Mucosa of stomach (tissue), 1 donor: ENCODE results near the gene MRPL48.

Experiments
- H3K27me3 ChIP-seq: one replicate; pipeline ENCODE4 v1.7.0; 2013; ENCODE audit warnings: mild to moderate bottlenecking, low read length; ENCODE audit not compliant: control insufficient read depth, insufficient read depth
- H3K36me3 ChIP-seq: one replicate; pipeline ENCODE4 v1.7.0; 2013; ENCODE audit warnings: low read length; ENCODE audit not compliant: control insufficient read depth, insufficient read depth
- H3K4me1 ChIP-seq: one replicate; pipeline ENCODE4 v1.7.0; 2013; ENCODE audit warnings: mild to moderate bottlenecking, low read length; ENCODE audit not compliant: control insufficient read depth, insufficient read depth
- H3K4me3 ChIP-seq: one replicate; pipeline ENCODE4 v1.7.0; 2013; ENCODE audit warnings: low read length
- H3K9ac ChIP-seq: one replicate; pipeline ENCODE4 v1.7.0; 2013; ENCODE audit warnings: mild to moderate bottlenecking, low read length, moderate library complexity
- H3K9me3 ChIP-seq: one replicate; pipeline ENCODE4 v1.7.0; 2013; ENCODE audit warnings: mild to moderate bottlenecking, low read length, moderate library complexity; ENCODE audit not compliant: control insufficient read depth
- donor health status: Pancreatic carcinoma.

MRPL48 gene

DNA sequence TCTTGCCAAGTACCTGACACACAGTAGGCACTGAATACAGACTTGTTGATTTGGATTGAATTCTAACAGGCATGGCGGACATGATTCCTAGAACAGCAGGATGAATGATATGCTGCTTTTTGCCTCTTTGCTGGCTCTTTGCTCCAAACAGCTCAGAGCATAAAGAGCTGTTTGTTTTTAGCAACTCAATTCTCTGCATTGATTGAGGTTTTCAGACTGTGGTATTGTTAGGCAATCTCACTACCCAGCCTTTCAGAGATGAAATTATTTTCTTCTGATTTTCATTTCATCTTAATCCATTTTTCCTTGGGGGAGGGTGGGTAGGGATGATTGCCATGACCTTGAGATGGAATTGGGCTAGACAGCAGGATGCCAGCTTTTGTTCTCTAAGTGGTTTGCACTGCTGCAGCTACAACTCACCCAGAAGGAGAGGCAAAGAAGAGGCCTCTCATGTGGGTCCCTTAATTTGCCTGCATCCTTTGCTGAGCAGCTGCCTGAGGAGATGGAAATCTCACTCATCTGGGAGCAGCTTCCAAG is 68.4 kb downstream of the MRPL48 start:
- no peak overlapping the region for H3K4me3 ChIP-seq
- no peaks in the 10 kb centered on the region for H3K9me3 ChIP-seq
- no peak overlapping the region for H3K9ac ChIP-seq
- no peaks in the 10 kb centered on the region for H3K27me3 ChIP-seq
- H3K4me1 ChIP-seq, result no peaks in the 10 kb centered on the region
- no peaks in the 10 kb centered on the region for H3K36me3 ChIP-seq

GRCh38 chr11:73859671-73860070 is 72.0 kb downstream of the MRPL48 start:
- no peak overlapping the region for H3K4me3 ChIP-seq
- H3K36me3 ChIP-seq, result no peaks in the 10 kb centered on the region
- no peaks in the 10 kb centered on the region for H3K4me1 ChIP-seq
- H3K9ac ChIP-seq, result no peak overlapping the region
- H3K9me3 ChIP-seq, result no peaks in the 10 kb centered on the region
- no peaks in the 10 kb centered on the region for H3K27me3 ChIP-seq

GRCh38 chr11:73860202-73860601 is 72.5 kb downstream of the MRPL48 start:
- H3K36me3 ChIP-seq, result no peaks in the 10 kb centered on the region

DNA sequence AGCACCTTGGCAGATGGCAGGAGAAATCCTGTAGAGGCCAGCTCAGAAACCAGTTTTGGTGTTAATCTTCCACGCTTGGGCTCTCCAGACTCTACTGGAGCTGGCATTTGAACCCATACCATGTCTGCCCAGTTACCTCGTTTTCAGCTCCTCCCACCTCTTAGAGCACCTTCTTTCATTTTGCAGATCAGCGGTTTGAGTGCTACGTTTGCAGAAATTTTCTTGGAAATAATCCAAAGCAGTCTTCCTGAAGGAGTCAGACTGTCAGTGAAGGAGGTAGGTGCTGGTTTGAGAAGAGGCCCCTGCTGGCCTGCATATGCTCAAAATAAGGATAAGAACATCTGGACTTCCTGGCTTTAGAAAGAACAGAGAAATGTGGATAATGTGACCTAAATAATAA is 75.3 kb downstream of the MRPL48 start:
- Histone ChIP-seq H3K4me3 (no peak overlapping the region), H3K36me3 (no peaks in the 10 kb centered on the region), H3K9ac (no peak overlapping the region), H3K4me1 (no peaks in the 10 kb centered on the region), H3K9me3 (no peaks in the 10 kb centered on the region), H3K27me3 (no peaks in the 10 kb centered on the region)

More at GRCh38 chr11:73860202-73860601, 72.5 kb downstream of the MRPL48 start:
- Histone ChIP-seq H3K4me1 (no peaks in the 10 kb centered on the region), H3K9me3 (no peaks in the 10 kb centered on the region), H3K4me3 (no peak overlapping the region), H3K27me3 (no peaks in the 10 kb centered on the region), H3K9ac (no peak overlapping the region)

- Histone ChIP-seq H3K4me3 (no peak overlapping the region), H3K36me3 (no peaks in the 10 kb centered on the region), H3K4me1 (peaks cover 9% of the 10 kb centered on the region), H3K9me3 (no peaks in the 10 kb centered on the region), H3K9ac (no peak overlapping the region), H3K27me3 (no peaks in the 10 kb centered on the region)
These were observed 78.5 kb downstream of the MRPL48 start for GRCh38 chr11:73866095-73866579.

GRCh38 chr11:73866586-73866996 is 78.9 kb downstream of the MRPL48 start:
- no peaks in the 10 kb centered on the region for H3K36me3 ChIP-seq
- peaks cover 9% of the 10 kb centered on the region for H3K4me1 ChIP-seq
- no peaks in the 10 kb centered on the region for H3K27me3 ChIP-seq
- H3K9me3 ChIP-seq, result no peaks in the 10 kb centered on the region
- no peak overlapping the region for H3K9ac ChIP-seq
- no peak overlapping the region for H3K4me3 ChIP-seq

DNA sequence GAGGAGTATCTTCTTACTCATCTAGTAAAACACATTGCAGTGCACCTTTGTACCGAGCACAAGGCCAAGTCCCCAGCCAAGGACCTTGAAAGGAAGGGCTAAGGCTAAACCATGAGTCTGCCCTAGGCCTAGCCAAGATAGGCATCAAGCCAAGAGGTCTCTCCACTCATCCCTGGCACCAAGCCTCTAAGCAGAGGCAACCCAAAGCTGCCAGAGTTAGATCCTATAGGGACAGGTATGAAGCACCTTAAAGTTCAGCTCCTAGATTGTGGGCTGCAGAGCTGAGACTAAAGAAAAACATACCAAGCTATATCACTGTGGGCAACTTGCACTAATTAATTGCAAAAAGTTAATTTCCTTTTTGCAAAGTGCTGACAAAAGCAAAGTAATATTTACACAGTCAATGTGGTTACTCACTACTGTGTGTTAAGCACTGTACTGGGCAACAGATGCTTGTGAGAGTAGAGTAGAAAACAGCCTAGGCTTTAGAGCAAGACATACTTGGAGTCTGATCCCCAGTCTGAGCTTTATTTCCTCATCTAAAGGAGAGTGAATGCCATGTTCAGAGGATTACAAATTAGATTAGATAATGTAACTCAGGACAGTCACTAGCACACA is 81.8 kb downstream of the MRPL48 start:
- Histone ChIP-seq H3K36me3 (no peaks in the 10 kb centered on the region), H3K4me3 (no peak overlapping the region), H3K4me1 (peaks cover 9% of the 10 kb centered on the region), H3K27me3 (no peaks in the 10 kb centered on the region), H3K9me3 (no peaks in the 10 kb centered on the region), H3K9ac (no peak overlapping the region)

- Histone ChIP-seq H3K27me3 (no peaks in the 10 kb centered on the region), H3K9me3 (no peaks in the 10 kb centered on the region), H3K4me1 (peaks cover 9% of the 10 kb centered on the region), H3K4me3 (no peak overlapping the region), H3K9ac (no peak overlapping the region), H3K36me3 (no peaks in the 10 kb centered on the region)
These were observed 82.6 kb downstream of the MRPL48 start for GRCh38 chr11:73870261-73870660.

DNA sequence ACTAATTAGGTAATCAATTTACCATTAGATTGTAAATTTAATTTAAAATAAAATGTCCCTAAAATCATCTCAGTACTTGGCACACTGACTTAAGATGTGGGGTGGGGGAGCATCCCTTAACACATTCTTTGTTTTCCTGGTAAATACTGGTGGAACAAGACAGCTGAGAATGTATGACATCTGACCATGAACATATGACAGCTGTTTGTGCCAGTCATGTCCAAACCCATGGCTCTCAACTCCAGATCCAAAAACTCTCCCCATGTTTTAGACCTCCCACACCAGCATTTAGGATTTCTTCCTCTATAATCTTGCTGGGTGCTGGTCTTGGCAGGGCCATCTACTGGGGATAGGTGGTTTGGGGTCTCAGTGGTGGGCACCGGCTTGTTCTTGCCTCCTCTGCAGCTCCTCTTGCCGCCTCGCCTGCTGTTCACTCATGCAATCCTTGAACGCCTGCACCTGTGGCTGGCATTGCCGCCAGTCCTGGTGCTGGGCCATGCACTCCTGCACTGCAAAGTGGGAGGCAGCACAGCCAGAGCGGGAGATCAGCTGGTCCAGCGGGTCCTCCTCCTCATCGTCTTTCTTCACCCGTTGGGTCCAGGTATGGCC is 85.2 kb downstream of the MRPL48 start:
- peaks cover 14% of the 10 kb centered on the region for H3K4me1 ChIP-seq
- no peak overlapping the region for H3K4me3 ChIP-seq
- H3K9me3 ChIP-seq, result no peaks in the 10 kb centered on the region
- no peaks in the 10 kb centered on the region for H3K36me3 ChIP-seq
- no peaks in the 10 kb centered on the region for H3K27me3 ChIP-seq
- no peak overlapping the region for H3K9ac ChIP-seq

DNA sequence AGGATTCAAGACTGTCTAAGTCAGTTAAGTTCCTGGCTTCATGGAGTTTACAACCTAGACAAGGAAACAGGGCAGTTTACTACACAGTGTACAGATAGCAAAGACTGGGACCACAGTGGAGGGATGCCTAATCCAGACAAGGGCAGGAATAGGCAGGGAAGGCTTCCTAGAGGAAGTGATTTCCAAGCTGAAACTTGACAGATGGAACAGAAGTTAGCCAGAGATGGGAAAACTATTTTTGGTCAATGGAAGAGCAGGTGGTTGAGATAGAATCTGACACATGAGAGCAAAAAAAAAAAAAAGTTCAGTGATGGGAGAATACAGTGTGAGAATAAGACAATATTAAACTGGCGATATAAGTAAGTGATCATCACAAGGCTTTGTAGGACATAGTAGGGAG is 87.7 kb downstream of the MRPL48 start:
- H3K4me1 ChIP-seq, result peaks cover 5% of the 10 kb centered on the region
- no peak overlapping the region for H3K4me3 ChIP-seq
- no peak overlapping the region for H3K9ac ChIP-seq
- no peaks in the 10 kb centered on the region for H3K9me3 ChIP-seq
- H3K27me3 ChIP-seq, result no peaks in the 10 kb centered on the region
- no peaks in the 10 kb centered on the region for H3K36me3 ChIP-seq

DNA sequence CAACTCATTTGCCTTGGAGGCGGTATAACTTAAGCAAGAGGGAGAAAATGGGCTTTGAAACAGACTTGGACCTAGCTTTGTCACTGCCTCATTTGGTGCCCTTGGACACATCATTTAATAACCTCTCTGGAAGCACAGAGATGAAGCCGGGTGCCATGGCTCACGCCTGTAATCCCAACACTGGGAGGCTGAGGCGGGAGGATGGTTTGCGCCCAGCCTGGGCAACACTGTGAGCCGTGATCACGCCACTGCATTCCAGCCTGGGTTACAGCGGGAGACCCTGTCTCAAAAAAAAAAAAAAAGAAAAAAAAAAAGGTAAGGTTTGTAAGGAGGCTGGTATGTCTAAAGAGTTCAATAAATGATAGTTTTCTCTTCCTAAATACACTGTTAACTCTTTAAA is 88.2 kb downstream of the MRPL48 start:
- H3K27me3 ChIP-seq, result no peaks in the 10 kb centered on the region
- H3K4me3 ChIP-seq, result peak overlapping the region; percentile 71
- H3K4me1 ChIP-seq, result peaks cover 5% of the 10 kb centered on the region
- H3K9ac ChIP-seq, result peak overlapping the region; percentile 75
- no peaks in the 10 kb centered on the region for H3K36me3 ChIP-seq
- no peaks in the 10 kb centered on the region for H3K9me3 ChIP-seq

DNA sequence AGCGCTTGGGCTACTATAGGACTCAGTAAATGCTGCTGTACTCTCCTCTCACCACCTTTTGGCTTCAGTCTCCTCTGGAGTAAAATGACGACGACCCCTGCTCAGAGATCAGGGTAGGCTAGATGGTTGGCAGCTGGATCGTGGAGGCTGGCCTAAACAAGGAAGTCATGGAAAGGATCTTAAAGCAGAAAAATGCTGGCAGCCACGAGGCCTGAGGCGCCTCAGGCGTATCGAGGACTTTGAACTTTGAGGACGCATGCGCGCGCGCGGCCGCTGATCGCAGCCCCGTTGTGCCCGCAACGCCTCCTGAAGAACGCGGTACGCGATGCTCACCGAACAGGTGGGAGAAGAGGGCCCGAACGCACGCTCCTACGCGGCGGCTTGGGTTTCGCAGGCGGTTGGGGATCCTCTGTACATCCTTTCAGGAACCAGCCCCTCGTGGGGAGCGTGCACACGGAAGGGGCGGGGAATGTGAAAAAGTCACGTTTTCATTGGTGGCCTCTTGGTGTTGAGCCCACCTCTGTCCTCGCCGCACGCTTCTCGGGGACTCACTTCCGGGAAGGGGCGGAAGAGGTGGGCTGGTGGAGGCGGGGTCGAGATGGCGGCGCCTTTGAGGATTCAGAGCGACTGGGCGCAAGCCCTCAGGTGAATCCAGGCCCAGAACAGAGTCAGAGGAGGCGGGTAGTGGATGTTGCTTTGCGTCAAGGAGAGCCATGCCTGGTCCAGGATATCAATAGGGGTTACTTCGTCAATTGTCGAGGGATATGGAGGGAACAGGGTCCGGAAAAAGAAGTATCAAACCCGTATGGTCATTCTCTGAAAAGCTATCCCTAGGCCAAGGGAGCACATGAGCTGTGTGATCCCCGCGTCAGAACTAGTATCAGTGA is 89.0 kb downstream of the MRPL48 start, which contains the start of the genes COA4 and PAAF1:
Gene COA4 (minus strand): TSS at position 423 of the 887 bp plus-strand sequence. CDS start 3,468 bp downstream, outside the sequence.
Gene PAAF1 (plus strand): TSS at position 576 of the 887 bp plus-strand sequence. CDS start 23 bp downstream, at position 599.
- Histone ChIP-seq H3K36me3 (no peaks in the 10 kb centered on the region), H3K9me3 (no peaks in the 10 kb centered on the region), H3K4me1 (peaks cover 5% of the 10 kb centered on the region), H3K4me3 (peak within 1 kb of the TSS; percentile 71), H3K27me3 (no peaks in the 10 kb centered on the region), H3K9ac (peak within 1 kb of the TSS; percentile 75)
